ENCODE measurements around the gene IL17RD. TPM values are rescaled to one million over a fixed set of nuclear protein-coding genes. Genes with fewer than 3 reads are reported as not detected.

Gene IL17RD
- total RNA-seq, 1 donor from 2014 or later: 30.4 TPM

DNA sequence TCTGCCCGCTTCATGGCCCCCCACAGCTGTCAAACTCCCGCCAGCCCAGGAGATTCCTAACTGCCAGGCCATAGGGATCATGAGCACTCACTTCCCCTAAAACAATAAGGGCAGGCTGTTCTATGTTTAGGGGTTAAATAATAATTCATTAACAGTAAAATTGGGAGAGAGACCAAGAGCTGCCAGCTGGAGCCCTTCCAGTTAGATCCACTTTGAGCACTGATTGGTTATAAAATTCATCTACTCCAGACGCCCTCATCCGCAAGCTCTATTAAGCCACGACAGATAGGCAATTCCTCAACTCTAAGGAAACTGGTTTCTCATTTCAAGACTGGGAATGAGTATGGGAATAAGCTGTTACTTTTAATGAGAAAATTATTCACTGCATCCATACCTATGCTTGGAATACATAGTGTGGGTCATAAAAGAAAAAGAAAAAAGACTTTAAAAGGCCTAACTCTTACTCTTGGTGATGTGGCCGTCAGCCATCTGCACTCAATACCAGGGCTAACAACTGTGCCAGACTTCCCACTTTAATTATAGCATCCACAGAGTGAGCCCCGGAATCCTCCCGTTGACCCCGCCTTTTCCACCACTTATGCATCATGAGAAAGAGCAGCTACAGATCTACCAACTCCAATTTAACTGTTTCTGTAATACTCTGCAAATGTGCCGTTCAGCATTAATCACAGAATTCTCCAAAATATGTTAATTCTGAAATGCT is 44.5 kb downstream of the IL17RD start:
- Mint-ChIP-seq H3K27ac (no peak overlapping the region), H3K4me1 (ENCODE audit: low read depth) (peaks cover 2% of the 10 kb centered on the region), H3K4me3 (ENCODE audit: low read depth) (no peak overlapping the region), H3K9me3 (ENCODE audit: low read depth) (no peaks in the 10 kb centered on the region), H3K27me3 (no peaks in the 10 kb centered on the region), H3K36me3 (ENCODE audit: insufficient read depth) (peaks cover 6% of the 10 kb centered on the region)
- no peak for DNase-seq (ENCODE audit: low spot score, unreplicated experiment)
- TF ChIP-seq, protein P1, sequence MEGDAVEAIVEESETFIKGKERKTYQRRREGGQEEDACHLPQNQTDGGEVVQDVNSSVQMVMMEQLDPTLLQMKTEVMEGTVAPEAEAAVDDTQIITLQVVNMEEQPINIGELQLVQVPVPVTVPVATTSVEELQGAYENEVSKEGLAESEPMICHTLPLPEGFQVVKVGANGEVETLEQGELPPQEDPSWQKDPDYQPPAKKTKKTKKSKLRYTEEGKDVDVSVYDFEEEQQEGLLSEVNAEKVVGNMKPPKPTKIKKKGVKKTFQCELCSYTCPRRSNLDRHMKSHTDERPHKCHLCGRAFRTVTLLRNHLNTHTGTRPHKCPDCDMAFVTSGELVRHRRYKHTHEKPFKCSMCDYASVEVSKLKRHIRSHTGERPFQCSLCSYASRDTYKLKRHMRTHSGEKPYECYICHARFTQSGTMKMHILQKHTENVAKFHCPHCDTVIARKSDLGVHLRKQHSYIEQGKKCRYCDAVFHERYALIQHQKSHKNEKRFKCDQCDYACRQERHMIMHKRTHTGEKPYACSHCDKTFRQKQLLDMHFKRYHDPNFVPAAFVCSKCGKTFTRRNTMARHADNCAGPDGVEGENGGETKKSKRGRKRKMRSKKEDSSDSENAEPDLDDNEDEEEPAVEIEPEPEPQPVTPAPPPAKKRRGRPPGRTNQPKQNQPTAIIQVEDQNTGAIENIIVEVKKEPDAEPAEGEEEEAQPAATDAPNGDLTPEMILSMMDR (IDR thresholded peaks at IDR 0.05; ENCODE audit: unreplicated experiment): no peak

DNA sequence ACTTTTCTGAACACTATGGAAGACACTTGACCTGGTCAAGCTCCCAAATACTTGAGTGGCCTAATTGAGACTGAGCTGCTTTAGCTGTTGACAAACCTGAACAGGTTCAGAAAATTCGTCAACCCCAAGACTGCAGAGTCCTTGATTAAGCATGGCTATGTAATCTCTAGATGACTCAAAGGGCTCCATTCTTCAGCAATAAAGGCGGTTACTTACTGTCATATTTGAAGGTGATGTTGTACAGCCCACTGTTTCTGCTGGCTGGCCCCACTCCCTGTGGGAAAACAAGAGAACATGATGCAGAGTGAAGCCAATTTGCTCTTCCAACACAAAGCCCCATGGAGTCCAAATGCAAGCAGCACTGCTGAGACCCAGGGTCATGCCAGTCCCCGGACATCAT is 45.1 kb downstream of the IL17RD start:
- H3K9me3 Mint-ChIP-seq (ENCODE audit: low read depth): no peaks in the 10 kb centered on the region
- TF ChIP-seq, protein P1 (IDR thresholded peaks at IDR 0.05; ENCODE audit: unreplicated experiment): no peak
- no peaks in the 10 kb centered on the region for H3K27me3 Mint-ChIP-seq
- H3K4me1 Mint-ChIP-seq (ENCODE audit: low read depth): no peaks in the 10 kb centered on the region
- peaks cover 7% of the 10 kb centered on the region for H3K36me3 Mint-ChIP-seq (ENCODE audit: insufficient read depth)
- no peak overlapping the region for H3K27ac Mint-ChIP-seq
- no peak overlapping the region for H3K4me3 Mint-ChIP-seq (ENCODE audit: low read depth)
- DNase-seq (ENCODE audit: low spot score, unreplicated experiment): no peak

DNA sequence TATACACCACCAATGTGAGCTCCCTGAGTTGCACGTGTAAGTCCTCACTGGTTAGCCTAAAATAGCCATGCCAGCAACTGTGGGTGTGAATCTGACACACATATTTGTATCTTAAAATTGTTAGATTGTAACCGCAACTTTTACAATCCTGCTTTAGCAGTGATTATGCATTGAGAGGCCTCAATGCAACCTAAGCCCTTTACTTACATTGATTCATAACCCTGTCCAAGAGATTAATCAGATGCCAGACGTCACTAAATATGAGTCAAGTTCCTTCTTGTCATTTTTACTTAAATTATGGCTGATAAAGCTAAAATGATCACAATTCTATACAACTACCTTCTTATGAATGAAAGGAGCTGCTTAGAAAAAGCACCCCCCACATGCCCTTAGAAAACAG is 46.9 kb downstream of the IL17RD start:
- H3K27ac Mint-ChIP-seq: no peak overlapping the region
- H3K4me1 Mint-ChIP-seq (ENCODE audit: low read depth): no peaks in the 10 kb centered on the region
- no peak for DNase-seq (ENCODE audit: low spot score, unreplicated experiment)
- H3K4me3 Mint-ChIP-seq (ENCODE audit: low read depth): no peak overlapping the region
- no peaks in the 10 kb centered on the region for H3K9me3 Mint-ChIP-seq (ENCODE audit: low read depth)
- H3K27me3 Mint-ChIP-seq: no peaks in the 10 kb centered on the region
- TF ChIP-seq, protein P1 (IDR thresholded peaks at IDR 0.05; ENCODE audit: unreplicated experiment): no peak
- H3K36me3 Mint-ChIP-seq (ENCODE audit: insufficient read depth): peaks cover 5% of the 10 kb centered on the region

DNA sequence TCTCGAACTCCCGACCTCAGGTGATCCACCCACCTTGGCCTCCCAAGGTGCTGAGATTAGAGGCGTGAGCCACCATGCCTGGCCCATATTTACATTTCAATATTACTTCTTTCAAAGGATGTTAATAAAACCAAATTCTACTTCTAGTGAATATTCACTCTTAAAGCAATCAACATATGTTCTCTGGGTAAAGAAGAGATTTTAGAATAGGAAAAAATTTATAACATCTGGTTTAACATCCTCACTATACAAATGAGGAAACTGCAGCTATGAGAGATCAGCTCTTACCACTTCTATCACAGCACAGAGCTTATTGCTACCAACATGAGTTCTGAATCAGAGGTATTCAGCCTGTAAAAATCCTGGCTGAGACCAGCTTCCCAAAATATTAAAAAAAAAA is 48.7 kb downstream of the IL17RD start:
- Mint-ChIP-seq H3K27ac (no peak overlapping the region), H3K4me1 (ENCODE audit: low read depth) (no peaks in the 10 kb centered on the region), H3K9me3 (ENCODE audit: low read depth) (no peaks in the 10 kb centered on the region), H3K27me3 (no peaks in the 10 kb centered on the region), H3K36me3 (ENCODE audit: insufficient read depth) (peaks cover 9% of the 10 kb centered on the region), H3K4me3 (ENCODE audit: low read depth) (no peak overlapping the region)
- TF ChIP-seq, protein P1 (IDR thresholded peaks at IDR 0.05; ENCODE audit: unreplicated experiment): no peak
- no peak for DNase-seq (ENCODE audit: low spot score, unreplicated experiment)

DNA sequence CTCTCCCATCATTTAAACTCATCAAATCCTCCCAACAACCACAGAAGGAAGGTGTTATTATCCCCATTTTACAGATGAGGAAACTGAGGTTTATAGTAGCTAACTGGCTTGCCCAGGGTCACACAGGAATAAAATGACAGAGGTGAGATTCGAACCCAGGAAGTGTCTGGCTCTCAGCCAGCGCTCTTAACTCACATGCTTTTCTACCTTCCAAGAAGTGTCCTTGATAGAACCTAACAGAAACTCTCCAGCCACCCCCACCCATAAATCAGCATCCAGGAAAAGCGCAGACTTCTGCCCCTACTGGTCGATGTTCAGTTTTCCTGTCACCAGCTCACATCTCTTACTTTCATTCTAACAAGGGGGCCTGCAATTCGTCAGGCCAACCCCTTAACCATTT is 52.9 kb downstream of the IL17RD start:
- H3K27ac Mint-ChIP-seq: no peak overlapping the region
- peaks cover 20% of the 10 kb centered on the region for H3K36me3 Mint-ChIP-seq (ENCODE audit: insufficient read depth)
- TF ChIP-seq, protein P1 (IDR thresholded peaks at IDR 0.05; ENCODE audit: unreplicated experiment): peak; percentile 30
- no peaks in the 10 kb centered on the region for H3K27me3 Mint-ChIP-seq
- no peak overlapping the region for H3K4me3 Mint-ChIP-seq (ENCODE audit: low read depth)
- H3K4me1 Mint-ChIP-seq (ENCODE audit: low read depth): peaks cover 10% of the 10 kb centered on the region
- DNase-seq (ENCODE audit: low spot score, unreplicated experiment): no peak
- no peaks in the 10 kb centered on the region for H3K9me3 Mint-ChIP-seq (ENCODE audit: low read depth)
